ENCODE data around the gene LMO1. TPM values are rescaled to one million over a fixed set of nuclear protein-coding genes. Genes with fewer than 3 reads are reported as not detected.

The LMO1 gene
- polyA plus RNA-seq, 1 donor (not counting 4 experiments of a cell fraction or from before 2014, with no cell fraction given) = 0.08 TPM

- Histone ChIP-seq H3K4me3 (ENCODE audit: control insufficient read depth in 2 of 3, extremely low read depth in 1 of 3, insufficient read depth in 2 of 3, low read depth in 1 of 3, low read length in 3 of 3) (no peak overlapping the region), H3K9ac (ENCODE audit: control insufficient read depth, extremely low read depth, insufficient read depth, low read length) (no peak overlapping the region), H3K36me3 (ENCODE audit: control insufficient read depth in 2 of 2, extremely low read depth in 1 of 2, insufficient read depth in 2 of 2, low read length in 2 of 2) (no peaks in the 10 kb centered on the region), H3K79me2 (ENCODE audit: control insufficient read depth, insufficient read depth, low read length) (no peaks in the 10 kb centered on the region), H3K4me2 (ENCODE audit: control insufficient read depth, extremely low read depth, insufficient read depth, low read depth, low read length) (no peak overlapping the region), H3K9me1 (ENCODE audit: control insufficient read depth, extremely low read depth, insufficient read depth, low read length) (no peaks in the 10 kb centered on the region), H3K27me3 (ENCODE audit: control insufficient read depth, extremely low read depth, insufficient read depth, low read length) (peaks cover 4% of the 10 kb centered on the region), H3K9me3 (ENCODE audit: control insufficient read depth, low read depth, low read length) (no peaks in the 10 kb centered on the region), H4K20me1 (ENCODE audit: control insufficient read depth, extremely low read depth, insufficient read depth, low read length) (no peaks in the 10 kb centered on the region), H3K27ac (ENCODE audit: control insufficient read depth, insufficient read depth, low read length) (no peak overlapping the region), H2AFZ (ENCODE audit: control insufficient read depth, low read length) (no peak overlapping the region), H3K4me1 (ENCODE audit: control insufficient read depth, extremely low read depth, insufficient read depth, low read length) (peaks cover 25% of the 10 kb centered on the region)
- FAIRE-seq (no peak), DNase-seq (ENCODE audit: low read depth, low spot score) (no peak)
- dilution Hi-C loops (cut with MboI; ENCODE audit: extremely low pct_ligation_motif_present, low sequenced_read_pairs) = no loop called here
- TF ChIP-seq CTCF (optimal IDR thresholded peaks at IDR 0.05 in 1 of 3, IDR thresholded peaks at IDR 0.05 in 1 of 3, conservative IDR thresholded peaks at IDR 0.05 in 1 of 3; ENCODE audit: extremely low read depth in 1 of 3, insufficient read depth in 2 of 3, low read length in 3 of 3) (no peak), EZH2 (IDR thresholded peaks at IDR 0.05; ENCODE audit: low read length) (no peak)
These were observed 11.9 kb downstream of the LMO1 start for GRCh38 chr11:8251616-8252295.

DNA sequence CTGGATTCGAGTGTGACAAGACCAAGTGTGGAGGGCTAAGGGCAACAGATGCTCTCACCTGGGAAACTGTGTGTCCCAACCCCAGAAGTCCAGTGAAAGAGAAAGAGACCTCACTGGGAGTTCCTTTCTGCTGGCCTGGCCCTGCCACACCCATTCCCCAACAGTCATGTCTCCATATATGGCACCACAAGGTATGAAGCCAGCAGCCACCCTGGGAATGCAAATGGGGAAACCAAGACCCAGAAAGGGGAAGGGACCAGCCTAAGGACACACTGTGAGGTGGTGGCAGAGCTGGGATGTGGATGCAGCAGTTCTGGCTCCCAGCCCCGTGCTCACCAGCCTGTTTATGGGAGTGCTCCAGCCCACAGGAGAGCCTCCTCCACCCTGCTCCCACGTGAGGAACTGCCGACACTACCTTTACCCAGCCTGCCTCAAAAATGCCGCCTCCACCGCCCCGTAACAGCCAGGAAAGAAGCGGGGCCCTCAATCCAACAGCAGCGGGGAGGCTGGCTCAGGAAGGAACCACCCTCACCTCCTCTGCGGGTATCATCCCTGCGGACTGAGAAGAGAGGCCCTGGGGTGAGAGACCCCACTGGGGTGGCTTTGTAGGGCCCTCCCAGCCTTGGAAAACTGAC, 12.6 kb downstream of the LMO1 start:
- Histone ChIP-seq H3K27ac (ENCODE audit: control insufficient read depth, insufficient read depth, low read length) (no peak overlapping the region), H3K36me3 (ENCODE audit: control insufficient read depth in 2 of 2, extremely low read depth in 1 of 2, insufficient read depth in 2 of 2, low read length in 2 of 2) (no peaks in the 10 kb centered on the region), H3K9me3 (ENCODE audit: control insufficient read depth, low read depth, low read length) (no peaks in the 10 kb centered on the region), H4K20me1 (ENCODE audit: control insufficient read depth, extremely low read depth, insufficient read depth, low read length) (no peaks in the 10 kb centered on the region), H3K9ac (ENCODE audit: control insufficient read depth, extremely low read depth, insufficient read depth, low read length) (no peak overlapping the region), H3K4me1 (ENCODE audit: control insufficient read depth, extremely low read depth, insufficient read depth, low read length) (peaks cover 25% of the 10 kb centered on the region), H3K4me3 (ENCODE audit: control insufficient read depth in 2 of 3, extremely low read depth in 1 of 3, insufficient read depth in 2 of 3, low read depth in 1 of 3, low read length in 3 of 3) (no peak overlapping the region), H3K4me2 (ENCODE audit: control insufficient read depth, extremely low read depth, insufficient read depth, low read depth, low read length) (no peak overlapping the region), H3K9me1 (ENCODE audit: control insufficient read depth, extremely low read depth, insufficient read depth, low read length) (no peaks in the 10 kb centered on the region), H3K27me3 (ENCODE audit: control insufficient read depth, extremely low read depth, insufficient read depth, low read length) (peaks cover 4% of the 10 kb centered on the region), H2AFZ (ENCODE audit: control insufficient read depth, low read length) (no peak overlapping the region), H3K79me2 (ENCODE audit: control insufficient read depth, insufficient read depth, low read length) (no peaks in the 10 kb centered on the region)
- no peak for FAIRE-seq
- dilution Hi-C loops (cut with MboI; ENCODE audit: extremely low pct_ligation_motif_present, low sequenced_read_pairs) = no loop called here
- TF ChIP-seq CTCF (optimal IDR thresholded peaks at IDR 0.05 in 1 of 3, IDR thresholded peaks at IDR 0.05 in 1 of 3, conservative IDR thresholded peaks at IDR 0.05 in 1 of 3; ENCODE audit: extremely low read depth in 1 of 3, insufficient read depth in 2 of 3, low read length in 3 of 3) (no peak), EZH2 (IDR thresholded peaks at IDR 0.05; ENCODE audit: low read length) (peak; percentile 36)
- DNase-seq (ENCODE audit: low read depth, low spot score) = no peak

All from keratinocyte (primary cell).